A549 (cell line): ENCODE data around the gene OR14A16.

Source experiments
- CHD2 ChIP-seq: fragments of 150-350 bp; IDR thresholded peaks from 2 replicates; pipeline ENCODE4 v1.6.1; 2014; ENCODE audit warnings: low read length; ENCODE audit not compliant: partially characterized antibody
- TFCP2L1 ChIP-seq: fragments of 250-450 bp; sonication (Bioruptor Pico); IDR thresholded peaks from 2 replicates; pipeline ENCODE4 v1.5.0; 2021; ENCODE audit warnings: mild to moderate bottlenecking
- TF ChIP-seq, protein P1 (sequence below): fragments of 450-650 bp; IDR thresholded peaks from 2 replicates; pipeline ENCODE4 v1.6.1; 2014; ENCODE audit warnings: antibody characterized with exemption

DNA sequence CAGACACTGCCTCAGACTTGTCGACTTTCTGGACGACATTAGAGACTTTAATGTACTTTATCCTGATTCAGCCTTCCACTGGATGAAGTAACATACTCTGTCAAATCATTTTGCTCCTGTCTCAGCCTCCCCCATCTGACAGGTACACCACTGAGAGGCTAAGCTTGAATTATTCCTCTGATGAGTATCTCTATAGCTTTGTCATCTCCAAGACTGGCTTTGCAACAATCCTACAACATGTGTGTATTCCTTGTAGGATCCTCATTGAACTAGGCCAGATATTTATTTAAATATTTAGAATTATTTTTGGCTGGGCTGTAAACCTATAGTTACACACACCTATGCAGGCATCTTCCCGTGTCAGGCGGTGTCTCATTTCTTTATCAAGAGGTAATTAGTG, 32.0 kb upstream of the OR14A16 start:
- no peak for TF ChIP-seq TFCP2L1
- TF ChIP-seq, protein P1, sequence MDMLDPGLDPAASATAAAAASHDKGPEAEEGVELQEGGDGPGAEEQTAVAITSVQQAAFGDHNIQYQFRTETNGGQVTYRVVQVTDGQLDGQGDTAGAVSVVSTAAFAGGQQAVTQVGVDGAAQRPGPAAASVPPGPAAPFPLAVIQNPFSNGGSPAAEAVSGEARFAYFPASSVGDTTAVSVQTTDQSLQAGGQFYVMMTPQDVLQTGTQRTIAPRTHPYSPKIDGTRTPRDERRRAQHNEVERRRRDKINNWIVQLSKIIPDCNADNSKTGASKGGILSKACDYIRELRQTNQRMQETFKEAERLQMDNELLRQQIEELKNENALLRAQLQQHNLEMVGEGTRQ: no peak
- no peak for TF ChIP-seq CHD2
